Measurements from ENCODE around the gene GPR135. TPM values are rescaled to one million over a fixed set of nuclear protein-coding genes. Genes with fewer than 3 reads are reported as not detected.

GPR135 gene
- polyA plus RNA-seq, 3 donors, result 0.05 to 0.69 TPM; not detected in 1

DNA sequence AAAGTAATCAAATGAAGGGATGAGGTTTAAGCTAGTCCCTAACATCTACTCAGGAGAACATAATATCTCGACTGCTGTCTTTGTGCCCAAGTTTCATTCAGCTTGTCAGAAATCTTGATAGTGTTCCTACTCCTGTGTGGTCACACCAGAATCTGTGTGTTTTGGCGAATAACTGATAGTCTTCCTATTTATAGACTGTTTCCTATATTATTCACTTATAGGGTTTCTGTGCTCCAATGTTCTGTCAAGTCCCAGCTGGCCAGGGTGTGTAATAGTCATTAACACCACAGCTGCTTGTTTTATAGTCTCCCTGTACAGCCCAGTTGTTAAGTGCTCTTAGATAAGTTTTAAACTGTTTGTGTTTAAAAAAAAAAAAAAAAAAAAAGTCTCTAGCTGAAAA lies 45.9 kb downstream of the GPR135 start:
- H3K36me3 Mint-ChIP-seq, result peaks cover 0 to 1% of the 10 kb centered on the region in 2 donors
- Histone ChIP-seq H2AFZ (ENCODE audit: insufficient read depth, low read depth, low read length, poor library complexity, severe bottlenecking) (no peak overlapping the region), H3K27me3 (ENCODE audit: control insufficient read depth in 2 of 2, insufficient read depth in 2 of 2, low read length in 2 of 2) (no peaks in the 10 kb centered on the region), H4K20me1 (ENCODE audit: insufficient read depth, low read length) (no peaks in the 10 kb centered on the region), H3K9ac (ENCODE audit: insufficient read depth, low read length, poor library complexity, severe bottlenecking) (no peak overlapping the region), H3K36me3 (replicated peaks in 1 of 2; ENCODE audit: control insufficient read depth in 1 of 2, insufficient read depth in 2 of 2, low read length in 2 of 2) (no peaks in the 10 kb centered on the region), H3K4me1 (ENCODE audit: control insufficient read depth in 1 of 2, insufficient read depth in 2 of 2, low read length in 2 of 2) (no peaks in the 10 kb centered on the region), H3K79me2 (ENCODE audit: insufficient read depth, low read length) (no peaks in the 10 kb centered on the region), H3K27ac (ENCODE audit: low read depth in 1 of 2, low read length in 2 of 2) (no peak overlapping the region), H3K9me3 (replicated peaks in 1 of 2; ENCODE audit: control insufficient read depth in 1 of 2, insufficient read depth in 1 of 2, low read length in 2 of 2) (no peaks in the 10 kb centered on the region), H3K4me3 (replicated peaks in 1 of 3; ENCODE audit: low read depth in 2 of 3, low read length in 3 of 3) (no peak overlapping the region), H3K4me2 (replicated peaks; ENCODE audit: extremely low read depth, low read length, poor library complexity, severe bottlenecking) (no peak overlapping the region)
- no peak overlapping the region for H3K27ac Mint-ChIP-seq
- no peak for DNase-seq
- no CpG with 5 or more reads among the region's 2 CpGs for WGBS (ENCODE audit: insufficient coverage)
- peaks cover 0 to 2% (median 0%) of the 10 kb centered on the region in 3 donors for H3K27me3 Mint-ChIP-seq (ENCODE audit: low read depth in 3 of 3)
- H3K4me3 Mint-ChIP-seq, result no peak overlapping the region
- H3K4me1 Mint-ChIP-seq, result peaks cover 19% of the 10 kb centered on the region
- intact Hi-C loops (cut with micrococcal nuclease), result no loop called here
- TF ChIP-seq, protein P1, sequence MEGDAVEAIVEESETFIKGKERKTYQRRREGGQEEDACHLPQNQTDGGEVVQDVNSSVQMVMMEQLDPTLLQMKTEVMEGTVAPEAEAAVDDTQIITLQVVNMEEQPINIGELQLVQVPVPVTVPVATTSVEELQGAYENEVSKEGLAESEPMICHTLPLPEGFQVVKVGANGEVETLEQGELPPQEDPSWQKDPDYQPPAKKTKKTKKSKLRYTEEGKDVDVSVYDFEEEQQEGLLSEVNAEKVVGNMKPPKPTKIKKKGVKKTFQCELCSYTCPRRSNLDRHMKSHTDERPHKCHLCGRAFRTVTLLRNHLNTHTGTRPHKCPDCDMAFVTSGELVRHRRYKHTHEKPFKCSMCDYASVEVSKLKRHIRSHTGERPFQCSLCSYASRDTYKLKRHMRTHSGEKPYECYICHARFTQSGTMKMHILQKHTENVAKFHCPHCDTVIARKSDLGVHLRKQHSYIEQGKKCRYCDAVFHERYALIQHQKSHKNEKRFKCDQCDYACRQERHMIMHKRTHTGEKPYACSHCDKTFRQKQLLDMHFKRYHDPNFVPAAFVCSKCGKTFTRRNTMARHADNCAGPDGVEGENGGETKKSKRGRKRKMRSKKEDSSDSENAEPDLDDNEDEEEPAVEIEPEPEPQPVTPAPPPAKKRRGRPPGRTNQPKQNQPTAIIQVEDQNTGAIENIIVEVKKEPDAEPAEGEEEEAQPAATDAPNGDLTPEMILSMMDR (IDR thresholded peaks at IDR 0.05), result no peak
- H3K9me3 Mint-ChIP-seq, result no peaks in the 10 kb centered on the region

DNA sequence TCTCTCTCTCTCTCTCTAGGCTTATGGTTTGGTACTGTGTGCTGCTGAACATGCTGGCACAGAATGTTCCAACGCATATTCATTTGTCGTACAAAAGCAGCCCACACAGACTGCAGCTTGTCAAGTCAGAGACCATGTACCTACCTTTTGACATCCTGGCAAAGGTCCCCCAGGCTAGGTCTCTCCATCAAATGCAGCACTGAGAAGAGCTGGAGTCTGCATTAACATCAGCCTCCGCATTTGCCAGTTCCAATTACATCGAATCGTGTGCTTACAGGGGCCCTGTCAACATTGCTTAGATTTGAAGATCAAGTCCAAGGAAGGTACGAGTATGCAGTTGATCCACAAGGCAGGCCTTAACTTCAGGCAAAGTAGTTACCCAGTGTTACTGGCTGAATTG lies 47.9 kb downstream of the GPR135 start:
- Histone ChIP-seq H3K4me2 (replicated peaks; ENCODE audit: extremely low read depth, low read length, poor library complexity, severe bottlenecking) (no peak overlapping the region), H3K27me3 (ENCODE audit: control insufficient read depth in 2 of 2, insufficient read depth in 2 of 2, low read length in 2 of 2) (no peaks in the 10 kb centered on the region), H3K9me3 (replicated peaks in 1 of 2; ENCODE audit: control insufficient read depth in 1 of 2, insufficient read depth in 1 of 2, low read length in 2 of 2) (no peaks in the 10 kb centered on the region), H2AFZ (ENCODE audit: insufficient read depth, low read depth, low read length, poor library complexity, severe bottlenecking) (no peak overlapping the region), H3K4me1 (ENCODE audit: control insufficient read depth in 1 of 2, insufficient read depth in 2 of 2, low read length in 2 of 2) (no peaks in the 10 kb centered on the region), H3K9ac (ENCODE audit: insufficient read depth, low read length, poor library complexity, severe bottlenecking) (no peak overlapping the region), H3K79me2 (ENCODE audit: insufficient read depth, low read length) (no peaks in the 10 kb centered on the region), H3K27ac (ENCODE audit: low read depth in 1 of 2, low read length in 2 of 2) (no peak overlapping the region), H4K20me1 (ENCODE audit: insufficient read depth, low read length) (no peaks in the 10 kb centered on the region), H3K4me3 (replicated peaks in 1 of 3; ENCODE audit: low read depth in 2 of 3, low read length in 3 of 3) (no peak overlapping the region), H3K36me3 (replicated peaks in 1 of 2; ENCODE audit: control insufficient read depth in 1 of 2, insufficient read depth in 2 of 2, low read length in 2 of 2) (no peaks in the 10 kb centered on the region)
- H3K27ac Mint-ChIP-seq, result no peak overlapping the region
- DNase-seq, result no peak
- TF ChIP-seq, protein P1 (IDR thresholded peaks at IDR 0.05), result no peak
- H3K4me3 Mint-ChIP-seq, result no peak overlapping the region
- peaks cover 18% of the 10 kb centered on the region for H3K4me1 Mint-ChIP-seq
- 80% methylated on average over 5 of the region's 6 CpGs for WGBS (ENCODE audit: insufficient coverage)
- peaks cover 0 to 1% of the 10 kb centered on the region in 2 donors for H3K36me3 Mint-ChIP-seq
- peaks cover 0 to 2% (median 0%) of the 10 kb centered on the region in 3 donors for H3K27me3 Mint-ChIP-seq (ENCODE audit: low read depth in 3 of 3)
- peaks cover 0 to 3% (median 0%) of the 10 kb centered on the region in 7 donors for H3K9me3 Mint-ChIP-seq
- intact Hi-C loops (cut with micrococcal nuclease), result no loop called here

Measured in CD14-positive monocyte (primary cell).